Endodermal cell (in vitro differentiated cells): ENCODE data around the gene OPCML. TPM values are rescaled to one million over a fixed set of nuclear protein-coding genes. Genes with fewer than 3 reads are reported as not detected.

Experiments used
- DNase-seq: peaks from one replicate; pipeline ENCODE4 v3.0.0-alpha.2; 2017
- H3K27ac ChIP-seq: 2 replicates; pipeline ENCODE4 v1.5.1; 2013; ENCODE audit warnings: mild to moderate bottlenecking, low read depth, low read length, moderate library complexity
- H3K27me3 ChIP-seq: 2 replicates; pipeline ENCODE4 v1.6.1; 2013; ENCODE audit warnings: mild to moderate bottlenecking, low read length, moderate library complexity; ENCODE audit not compliant: insufficient read depth, control insufficient read depth, poor library complexity, severe bottlenecking
- H3K36me3 ChIP-seq: 2 replicates; pipeline ENCODE4 v1.7.0; 2013; ENCODE audit warnings: mild to moderate bottlenecking, low read length, moderate library complexity; ENCODE audit not compliant: control insufficient read depth, insufficient read depth
- H3K4me1 ChIP-seq: one replicate; pipeline ENCODE4 v1.7.0; 2013; ENCODE audit warnings: low read length; ENCODE audit not compliant: control insufficient read depth, insufficient read depth
- H3K4me3 ChIP-seq: 2 replicates; pipeline ENCODE4 v1.5.1; 2013; ENCODE audit warnings: mild to moderate bottlenecking, low read length, moderate library complexity
- H3K9ac ChIP-seq: 2 replicates; pipeline ENCODE4 v1.6.1; 2013; ENCODE audit warnings: mild to moderate bottlenecking, low read length, moderate library complexity; ENCODE audit not compliant: poor library complexity, severe bottlenecking; ENCODE audit errors: extremely low read depth
- H3K9me3 ChIP-seq: 2 replicates; pipeline ENCODE4 v1.6.1; 2013; ENCODE audit warnings: mild to moderate bottlenecking, low read length, moderate library complexity; ENCODE audit not compliant: control insufficient read depth
- H3K27ac Mint-ChIP-seq: 2 replicates; pipeline ENCODE4 v1.8.0; 2020; ENCODE audit warnings: mixed read lengths
- H3K27me3 Mint-ChIP-seq: 2 replicates; pipeline ENCODE4 v1.8.0; 2021; ENCODE audit warnings: mild to moderate bottlenecking, mixed read lengths; ENCODE audit not compliant: insufficient read depth
- H3K36me3 Mint-ChIP-seq: 2 replicates; pipeline ENCODE4 v1.8.0; 2020; ENCODE audit warnings: low read depth, mixed read lengths
- H3K4me1 Mint-ChIP-seq: 2 replicates; pipeline ENCODE4 v1.8.0; 2020; ENCODE audit warnings: mixed read lengths
- H3K4me3 Mint-ChIP-seq: 2 replicates; pipeline ENCODE4 v1.8.0; 2020; ENCODE audit warnings: mild to moderate bottlenecking, moderate library complexity, mixed read lengths
- H3K9me3 Mint-ChIP-seq: 2 replicates; pipeline ENCODE4 v1.8.0; 2020; ENCODE audit warnings: mild to moderate bottlenecking, mixed read lengths
- WGBS, 2 experiments: methylation state at CpG; one replicate each; pipeline versions ENCODE4 v1.1.5 to v1.1.7; 2013; ENCODE audit warnings: missing lambda C conversion rate in 2 of 2, mixed read lengths in 1 of 2; ENCODE audit not compliant: insufficient coverage in 1 of 2, insufficient read length in 1 of 2; 5-methylcytosine and 5-hydroxymethylcytosine counted together
- total RNA-seq, 2 donors: library from RNA; stranded (reverse); fragmentation: NEBNext Ultra II Directional in 1 of 2; extraction: Animal tissue kit (Norgen Biotek cat#: 25700) in 1 of 2; gene quantifications; 2 replicates in 1 of 2; 3 replicates in 1 of 2; pipeline ENCODE4 v1.2.1, GENCODE V29; 2021
- TF ChIP-seq, protein P1 (sequence below): fragments of 200-600 bp; sonication (generic); conservative IDR thresholded peaks from 2 replicates; pipeline ENCODE4 v1.5.0; 2021; ENCODE audit warnings: antibody characterized with exemption, mild to moderate bottlenecking

OPCML gene
- total RNA-seq, 2 donors from 2014 or later = 0.49 to 0.86 TPM

DNA sequence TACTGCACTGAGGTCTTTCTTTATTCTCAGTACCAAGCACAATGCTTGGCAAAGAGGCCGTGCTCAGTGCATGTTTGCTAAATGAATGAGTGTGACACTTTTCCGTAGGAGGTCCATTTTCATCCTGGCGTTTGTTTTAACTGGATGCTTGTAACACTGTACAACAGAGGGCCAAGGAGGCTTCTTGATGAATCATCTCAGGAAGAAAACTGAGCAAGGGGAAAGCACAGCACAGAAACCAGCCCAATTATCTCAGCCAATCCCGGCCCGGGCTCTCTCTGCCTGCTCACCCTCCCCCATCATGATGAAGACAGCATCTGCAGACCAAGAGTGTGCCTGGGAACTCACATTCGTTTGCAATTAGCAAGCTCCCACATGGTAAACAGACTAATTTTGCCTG lies 570.3 kb downstream of the OPCML start:
- WGBS, 2 experiments = 64 to 81% methylated on average over 6 of the region's 6 CpGs
- peaks cover 16% of the 10 kb centered on the region for H3K27me3 Mint-ChIP-seq
- TF ChIP-seq, protein P1, sequence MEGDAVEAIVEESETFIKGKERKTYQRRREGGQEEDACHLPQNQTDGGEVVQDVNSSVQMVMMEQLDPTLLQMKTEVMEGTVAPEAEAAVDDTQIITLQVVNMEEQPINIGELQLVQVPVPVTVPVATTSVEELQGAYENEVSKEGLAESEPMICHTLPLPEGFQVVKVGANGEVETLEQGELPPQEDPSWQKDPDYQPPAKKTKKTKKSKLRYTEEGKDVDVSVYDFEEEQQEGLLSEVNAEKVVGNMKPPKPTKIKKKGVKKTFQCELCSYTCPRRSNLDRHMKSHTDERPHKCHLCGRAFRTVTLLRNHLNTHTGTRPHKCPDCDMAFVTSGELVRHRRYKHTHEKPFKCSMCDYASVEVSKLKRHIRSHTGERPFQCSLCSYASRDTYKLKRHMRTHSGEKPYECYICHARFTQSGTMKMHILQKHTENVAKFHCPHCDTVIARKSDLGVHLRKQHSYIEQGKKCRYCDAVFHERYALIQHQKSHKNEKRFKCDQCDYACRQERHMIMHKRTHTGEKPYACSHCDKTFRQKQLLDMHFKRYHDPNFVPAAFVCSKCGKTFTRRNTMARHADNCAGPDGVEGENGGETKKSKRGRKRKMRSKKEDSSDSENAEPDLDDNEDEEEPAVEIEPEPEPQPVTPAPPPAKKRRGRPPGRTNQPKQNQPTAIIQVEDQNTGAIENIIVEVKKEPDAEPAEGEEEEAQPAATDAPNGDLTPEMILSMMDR = no peak

DNA sequence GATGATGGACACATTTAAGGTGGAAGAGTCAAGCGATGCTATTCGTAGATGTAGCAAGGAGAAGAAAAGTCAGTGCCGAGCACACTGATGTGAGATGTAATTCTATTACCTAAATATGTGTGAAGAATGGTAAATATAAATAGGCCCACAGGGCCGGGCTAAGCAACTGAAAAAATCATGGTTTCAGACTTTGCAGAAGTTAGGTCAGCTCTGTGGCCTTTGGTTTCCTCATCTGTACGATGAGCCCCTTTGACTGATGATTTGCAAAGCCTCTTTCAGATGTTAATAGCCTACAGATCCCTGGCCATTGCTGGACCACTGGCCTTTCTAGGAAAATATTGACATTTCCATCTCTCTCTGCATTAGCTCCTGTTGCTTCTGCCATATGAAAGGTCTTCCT lies 570.8 kb downstream of the OPCML start:
- WGBS, 2 experiments = 87 to 89% methylated on average over 5 of the region's 5 CpGs
- H3K9me3 ChIP-seq = no peaks in the 10 kb centered on the region
- TF ChIP-seq, protein P1 = no peak
- Mint-ChIP-seq H3K36me3 (no peaks in the 10 kb centered on the region), H3K4me1 (peaks cover 9% of the 10 kb centered on the region), H3K9me3 (peaks cover 4% of the 10 kb centered on the region), H3K27me3 (peaks cover 17% of the 10 kb centered on the region), H3K4me3 (no peak overlapping the region), H3K27ac (no peak overlapping the region)
- no peaks in the 10 kb centered on the region for H3K36me3 ChIP-seq
- no peak overlapping the region for H3K27ac ChIP-seq
- no peaks in the 10 kb centered on the region for H3K27me3 ChIP-seq
- H3K9ac ChIP-seq = no peak overlapping the region
- no peaks in the 10 kb centered on the region for H3K4me1 ChIP-seq
- DNase-seq = no peak
- no peak overlapping the region for H3K4me3 ChIP-seq

More for the DNA sequence above, 570.3 kb downstream of the OPCML start:
- Histone ChIP-seq H3K36me3 (no peaks in the 10 kb centered on the region), H3K27me3 (no peaks in the 10 kb centered on the region), H3K4me1 (no peaks in the 10 kb centered on the region), H3K4me3 (no peak overlapping the region), H3K27ac (no peak overlapping the region), H3K9me3 (no peaks in the 10 kb centered on the region), H3K9ac (no peak overlapping the region)
- H3K36me3 Mint-ChIP-seq = no peaks in the 10 kb centered on the region
- DNase-seq = no peak
- H3K4me1 Mint-ChIP-seq = peaks cover 9% of the 10 kb centered on the region
- H3K4me3 Mint-ChIP-seq = no peak overlapping the region
- no peak overlapping the region for H3K27ac Mint-ChIP-seq
- H3K9me3 Mint-ChIP-seq = peaks cover 4% of the 10 kb centered on the region

DNA sequence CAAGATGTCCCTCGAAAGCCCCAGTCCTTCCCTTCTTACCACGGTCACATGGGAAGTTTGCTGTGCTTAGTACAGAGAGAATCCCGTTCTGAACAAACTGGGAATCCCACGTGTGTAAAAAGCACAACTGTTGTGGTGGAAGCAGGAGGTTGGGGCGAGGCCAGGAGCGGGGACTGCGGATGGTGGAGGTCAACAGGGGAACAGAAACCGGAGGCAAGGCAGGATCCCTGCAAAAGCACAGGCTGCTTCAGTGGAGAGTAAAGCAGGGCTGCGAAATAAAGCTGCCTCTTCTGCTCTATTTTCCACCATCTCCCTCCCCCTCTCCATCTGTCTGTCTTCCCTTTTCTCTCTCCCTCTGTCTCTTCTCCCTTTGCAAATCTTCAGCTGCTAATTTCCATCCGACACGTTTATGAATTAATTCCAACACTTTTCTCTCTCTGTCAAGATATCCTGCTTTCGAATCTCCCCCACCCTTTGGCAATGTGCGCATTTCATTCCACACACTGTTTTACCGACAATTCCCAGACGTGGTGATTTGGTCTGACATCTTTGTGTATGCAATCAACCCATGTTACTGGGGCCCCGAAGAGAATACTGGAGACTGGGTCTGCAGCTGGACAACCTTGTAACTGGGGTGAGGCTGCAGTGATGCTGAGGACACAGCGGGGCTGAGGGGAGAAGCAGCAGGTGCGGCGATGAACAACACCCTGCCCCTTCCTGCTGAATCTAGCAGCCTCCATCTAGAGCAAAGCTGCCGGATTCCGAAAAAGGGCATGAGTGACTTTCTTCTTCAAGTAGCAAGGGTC lies 571.8 kb downstream of the OPCML start:
- H3K36me3 ChIP-seq = no peaks in the 10 kb centered on the region
- TF ChIP-seq, protein P1 = no peak
- H3K9ac ChIP-seq = no peak overlapping the region
- H3K27me3 Mint-ChIP-seq = peaks cover 17% of the 10 kb centered on the region
- WGBS, 2 experiments = 88 to 93% methylated on average over 17 to 21 of the region's 21 CpGs
- no peak overlapping the region for H3K4me3 Mint-ChIP-seq
- H3K4me3 ChIP-seq = no peak overlapping the region
- H3K27ac ChIP-seq = no peak overlapping the region
- H3K9me3 Mint-ChIP-seq = peaks cover 4% of the 10 kb centered on the region
- DNase-seq = no peak
- no peak overlapping the region for H3K27ac Mint-ChIP-seq
- H3K4me1 Mint-ChIP-seq = peaks cover 9% of the 10 kb centered on the region
- H3K4me1 ChIP-seq = no peaks in the 10 kb centered on the region
- no peaks in the 10 kb centered on the region for H3K36me3 Mint-ChIP-seq
- no peaks in the 10 kb centered on the region for H3K9me3 ChIP-seq
- no peaks in the 10 kb centered on the region for H3K27me3 ChIP-seq
